ENCODE results near the gene TFDP1. TPM values are rescaled to one million over a fixed set of nuclear protein-coding genes. Genes with fewer than 3 reads are reported as not detected.

The TFDP1 gene
- total RNA-seq, 2 donors from 2014 or later, result 50.1 to 62.4 TPM

- Histone ChIP-seq H3K27me3 (replicated peaks; ENCODE audit: insufficient read depth) (no peaks in the 10 kb centered on the region), H3K4me3 (no peak overlapping the region), H3K9me3 (no peaks in the 10 kb centered on the region), H3K27ac (no peak overlapping the region), H3K36me3 (no peaks in the 10 kb centered on the region), H3K4me1 (replicated peaks) (no peaks in the 10 kb centered on the region)
- TF ChIP-seq POLR2AphosphoS5 (IDR thresholded peaks at IDR 0.05), result no peak
- TF ChIP-seq CTCF (IDR thresholded peaks at IDR 0.05), result no peak
- no peak for TF ChIP-seq POLR2A (IDR thresholded peaks at IDR 0.05)
- intact Hi-C loops (cut with DNase I), result no loop called here
- no peak for DNase-seq (ENCODE audit: low spot score)
- 91% methylated on average over 16 of the region's 16 CpGs for WGBS
Observed at GRCh38 chr13:113627136-113627535, 42.6 kb downstream of the TFDP1 start.

- Histone ChIP-seq H3K4me3 (no peak overlapping the region), H3K36me3 (no peaks in the 10 kb centered on the region), H3K27ac (no peak overlapping the region), H3K9me3 (no peaks in the 10 kb centered on the region), H3K27me3 (replicated peaks; ENCODE audit: insufficient read depth) (no peaks in the 10 kb centered on the region), H3K4me1 (replicated peaks) (no peaks in the 10 kb centered on the region)
- DNase-seq (ENCODE audit: low spot score), result no peak
- intact Hi-C loops (cut with DNase I), result no loop called here
- 79% methylated on average over 30 of the region's 30 CpGs for WGBS
- no peak for TF ChIP-seq CTCF (IDR thresholded peaks at IDR 0.05)
- TF ChIP-seq POLR2AphosphoS5 (IDR thresholded peaks at IDR 0.05), result no peak
- TF ChIP-seq POLR2A (IDR thresholded peaks at IDR 0.05), result no peak
Observed at GRCh38 chr13:113628291-113629270, 44.0 kb downstream of the TFDP1 start.

GRCh38 chr13:113629866-113630265 is 45.3 kb downstream of the TFDP1 start:
- H3K36me3 ChIP-seq, result peaks cover 0 to 4% of the 10 kb centered on the region in 2 donors
- no peaks in the 10 kb centered on the region for H3K9me3 ChIP-seq
- WGBS, result 82% methylated on average over 17 of the region's 17 CpGs
- no peak for TF ChIP-seq POLR2A (IDR thresholded peaks at IDR 0.05)
- no peak for TF ChIP-seq CTCF (IDR thresholded peaks at IDR 0.05)
- TF ChIP-seq POLR2AphosphoS5 (IDR thresholded peaks at IDR 0.05), result no peak
- H3K4me3 ChIP-seq, result no peak overlapping the region
- no peaks in the 10 kb centered on the region for H3K4me1 ChIP-seq (replicated peaks)
- DNase-seq (ENCODE audit: low spot score), result no peak
- H3K27me3 ChIP-seq (replicated peaks; ENCODE audit: insufficient read depth), result no peaks in the 10 kb centered on the region
- H3K27ac ChIP-seq, result no peak overlapping the region
- intact Hi-C loops (cut with DNase I), result no loop called here

- DNase-seq (ENCODE audit: low spot score), result no peak
- intact Hi-C loops (cut with DNase I), result no loop called here
- Histone ChIP-seq H3K4me3 (no peak overlapping the region), H3K9me3 (no peaks in the 10 kb centered on the region), H3K27me3 (replicated peaks; ENCODE audit: insufficient read depth) (no peaks in the 10 kb centered on the region), H3K4me1 (replicated peaks) (no peaks in the 10 kb centered on the region), H3K36me3 (peaks cover 0 to 6% of the 10 kb centered on the region in 2 donors), H3K27ac (no peak overlapping the region)
- TF ChIP-seq POLR2AphosphoS5 (IDR thresholded peaks at IDR 0.05), result no peak
- no peak for TF ChIP-seq POLR2A (IDR thresholded peaks at IDR 0.05)
- no peak for TF ChIP-seq CTCF (IDR thresholded peaks at IDR 0.05)
- WGBS, result 66% methylated on average over 11 of the region's 11 CpGs
Observed at GRCh38 chr13:113630296-113630695, 45.7 kb downstream of the TFDP1 start.

GRCh38 chr13:113630804-113631203 is 46.3 kb downstream of the TFDP1 start:
- Histone ChIP-seq H3K27me3 (replicated peaks; ENCODE audit: insufficient read depth) (no peaks in the 10 kb centered on the region), H3K9me3 (no peaks in the 10 kb centered on the region), H3K27ac (no peak overlapping the region), H3K4me1 (replicated peaks) (no peaks in the 10 kb centered on the region), H3K4me3 (no peak overlapping the region), H3K36me3 (peaks cover 0 to 6% of the 10 kb centered on the region in 2 donors)
- WGBS, result 74% methylated on average over 6 of the region's 6 CpGs
- DNase-seq (ENCODE audit: low spot score), result no peak
- TF ChIP-seq POLR2AphosphoS5 (IDR thresholded peaks at IDR 0.05) (no peak), POLR2A (IDR thresholded peaks at IDR 0.05) (no peak), CTCF (IDR thresholded peaks at IDR 0.05) (no peak)
- intact Hi-C loops (cut with DNase I), result no loop called here
